ENCODE data around the gene NECTIN1.

DNA sequence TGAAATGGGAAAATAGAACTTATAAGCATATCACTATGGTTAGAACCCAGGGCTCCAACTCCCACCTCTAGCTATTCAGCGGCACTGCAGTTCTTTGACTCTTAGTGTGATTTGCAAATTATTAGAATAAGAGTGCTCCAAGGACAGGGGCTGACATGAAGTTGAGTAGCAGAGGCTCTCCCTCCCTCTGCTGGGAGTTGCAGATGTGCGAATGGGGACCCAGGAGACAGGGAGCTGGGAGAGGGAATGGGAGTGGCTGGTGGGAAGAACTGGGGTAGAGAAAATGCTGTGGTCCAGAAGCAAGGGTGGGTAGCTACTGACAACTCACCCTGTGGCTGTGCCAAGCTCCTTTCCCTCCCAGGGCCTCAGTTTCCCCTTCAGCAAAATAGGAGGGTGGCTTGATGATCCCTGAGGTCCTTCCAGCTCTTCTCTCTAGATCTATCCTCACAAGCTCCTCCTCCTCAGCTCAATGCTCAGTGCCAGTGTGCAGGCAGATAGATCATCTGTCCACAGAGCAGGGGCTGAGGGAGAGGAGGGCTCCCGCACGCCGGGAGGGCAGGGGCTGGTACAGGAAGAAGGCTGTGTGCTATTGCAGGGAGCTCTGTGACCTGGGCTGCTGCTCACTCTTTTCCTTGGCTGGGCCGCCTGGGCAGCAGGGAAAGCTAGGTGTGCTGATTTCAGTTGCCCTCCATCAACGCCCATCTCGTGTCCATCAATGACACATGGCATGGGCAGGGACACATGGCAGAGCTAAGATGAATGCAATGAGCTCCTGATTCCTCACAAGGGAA, 99.0 kb downstream of the NECTIN1 start:
- TF ChIP-seq POLR2A (IDR thresholded peaks at IDR 0.05; ENCODE audit: low read length) (no peak), GATA1 (IDR thresholded peaks at IDR 0.05; ENCODE audit: low read depth, low read length) (no peak)
